Thoracic aorta (tissue), 2 donors: ENCODE measurements around the gene TMCO5A. TPM values are rescaled to one million over a fixed set of nuclear protein-coding genes. Genes with fewer than 3 reads are reported as not detected.
"Not testable (repeated sequence)": the region's sequence is repeated elsewhere in the genome, so short reads cannot be mapped to it uniquely, and the experiment has no call there.

Experiments
- ATAC-seq: fragments of 150-250 bp; one replicate; pipeline ENCODE4 v1.8.0; 2017; ENCODE audit warnings: low read depth; ENCODE audit not compliant: insufficient number of reproducible peaks, low FRiP score
- DNase-seq: peaks from one replicate; pipeline ENCODE4 v3.0.0-alpha.2; 2020; ENCODE audit warnings: low spot score
- H3K27ac ChIP-seq, 2 donors: fragments of 200-600 bp; sonication (generic); 1 replicate in 1 of 2; 2 replicates in 1 of 2; pipeline ENCODE4 v1.5.1; 2016; ENCODE audit warnings: mild to moderate bottlenecking in 2 of 2, moderate library complexity in 2 of 2
- H3K27me3 ChIP-seq: fragments of 200-600 bp; sonication (generic); replicated peaks from 2 replicates; pipeline ENCODE4 v1.6.0; 2016; ENCODE audit warnings: mild to moderate bottlenecking; ENCODE audit not compliant: insufficient read depth
- H3K36me3 ChIP-seq: fragments of 200-600 bp; sonication (generic); one replicate; pipeline ENCODE4 v1.5.1; 2016
- H3K4me1 ChIP-seq, 2 donors: fragments of 200-600 bp; sonication (generic); 1 replicate in 1 of 2; 2 replicates in 1 of 2; pipeline versions ENCODE4 v1.5.1 to v1.6.0; 2016; ENCODE audit warnings: low read depth in 2 of 2, mild to moderate bottlenecking in 1 of 2; ENCODE audit not compliant: control insufficient read depth in 1 of 2
- H3K4me3 ChIP-seq: fragments of 200-600 bp; sonication (generic); 2 replicates; pipeline ENCODE4 v1.5.1; 2016; ENCODE audit warnings: mild to moderate bottlenecking
- H3K9me3 ChIP-seq: fragments of 200-600 bp; sonication (generic); 2 replicates; pipeline ENCODE4 v1.5.1; 2016
- total RNA-seq, 2 donors: library from RNA; depleted of rRNA; stranded (reverse); fragments of >200 nt; gene quantifications; one replicate each; pipeline versions ENCODE4 v1.1.0 to v1.2.3, GENCODE V29; 2016
- TF ChIP-seq, protein P1 (sequence below): fragments of 200-600 bp; sonication (generic); IDR thresholded peaks from one replicate; pipeline ENCODE4 v1.5.1; 2019; ENCODE audit warnings: antibody characterized with exemption

TMCO5A gene
- total RNA-seq, 2 donors from 2014 or later: not detected

DNA sequence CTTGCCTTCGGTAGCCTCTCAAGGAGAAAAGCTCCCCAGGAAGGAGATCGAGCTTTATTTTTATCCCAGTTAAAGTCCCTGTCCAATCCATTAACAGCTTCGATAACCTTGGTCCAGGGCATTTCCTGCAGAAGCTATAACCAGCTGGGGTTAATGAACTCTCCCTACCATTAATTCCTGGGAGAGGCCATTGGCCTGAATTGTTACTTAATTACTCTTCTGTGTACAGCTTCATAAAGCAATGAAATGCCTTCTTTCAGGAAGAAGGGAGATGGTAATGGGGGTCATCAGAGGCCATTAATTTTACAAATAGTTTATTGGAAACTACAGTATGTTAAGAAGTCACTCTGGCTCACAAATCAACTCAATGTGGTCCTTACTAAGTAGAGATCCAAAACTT is 1.9 kb upstream of the TMCO5A start:
- DNase-seq: no peak
- no peak overlapping the region for H3K27ac ChIP-seq
- ATAC-seq: no peak
- H3K27me3 ChIP-seq: no peaks in the 10 kb centered on the region
- TF ChIP-seq, protein P1, sequence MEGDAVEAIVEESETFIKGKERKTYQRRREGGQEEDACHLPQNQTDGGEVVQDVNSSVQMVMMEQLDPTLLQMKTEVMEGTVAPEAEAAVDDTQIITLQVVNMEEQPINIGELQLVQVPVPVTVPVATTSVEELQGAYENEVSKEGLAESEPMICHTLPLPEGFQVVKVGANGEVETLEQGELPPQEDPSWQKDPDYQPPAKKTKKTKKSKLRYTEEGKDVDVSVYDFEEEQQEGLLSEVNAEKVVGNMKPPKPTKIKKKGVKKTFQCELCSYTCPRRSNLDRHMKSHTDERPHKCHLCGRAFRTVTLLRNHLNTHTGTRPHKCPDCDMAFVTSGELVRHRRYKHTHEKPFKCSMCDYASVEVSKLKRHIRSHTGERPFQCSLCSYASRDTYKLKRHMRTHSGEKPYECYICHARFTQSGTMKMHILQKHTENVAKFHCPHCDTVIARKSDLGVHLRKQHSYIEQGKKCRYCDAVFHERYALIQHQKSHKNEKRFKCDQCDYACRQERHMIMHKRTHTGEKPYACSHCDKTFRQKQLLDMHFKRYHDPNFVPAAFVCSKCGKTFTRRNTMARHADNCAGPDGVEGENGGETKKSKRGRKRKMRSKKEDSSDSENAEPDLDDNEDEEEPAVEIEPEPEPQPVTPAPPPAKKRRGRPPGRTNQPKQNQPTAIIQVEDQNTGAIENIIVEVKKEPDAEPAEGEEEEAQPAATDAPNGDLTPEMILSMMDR: no peak
- no peaks in the 10 kb centered on the region for H3K9me3 ChIP-seq
- H3K4me1 ChIP-seq: no peaks in the 10 kb centered on the region
- no peak overlapping the region for H3K4me3 ChIP-seq
- no peaks in the 10 kb centered on the region for H3K36me3 ChIP-seq

DNA sequence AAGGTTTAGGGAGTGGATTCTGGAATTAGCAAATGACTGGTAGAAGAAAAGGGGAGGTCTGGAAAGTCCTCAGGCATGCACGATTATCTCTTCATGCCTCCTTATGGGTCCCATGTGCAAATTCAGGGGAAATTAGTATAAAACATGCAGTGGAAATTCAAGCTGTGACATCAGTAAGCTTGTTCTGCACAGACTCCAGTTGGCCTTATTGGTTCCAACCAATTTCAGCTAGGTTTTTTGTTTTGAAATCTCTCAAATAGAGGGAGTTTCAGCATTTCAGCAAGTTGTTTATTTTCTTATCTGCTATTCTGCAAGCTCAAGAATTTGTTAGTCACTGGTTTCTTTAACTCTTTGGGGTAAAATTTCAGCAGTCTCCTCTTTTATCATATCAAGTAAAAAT is 774 bp upstream of the TMCO5A start:
- Histone ChIP-seq H3K27me3 (no peaks in the 10 kb centered on the region), H3K4me3 (no peak overlapping the region), H3K9me3 (no peaks in the 10 kb centered on the region), H3K36me3 (no peaks in the 10 kb centered on the region), H3K4me1 (no peaks in the 10 kb centered on the region), H3K27ac (no peak overlapping the region)
- TF ChIP-seq, protein P1: no peak
- DNase-seq (no peak), ATAC-seq (no peak)

DNA sequence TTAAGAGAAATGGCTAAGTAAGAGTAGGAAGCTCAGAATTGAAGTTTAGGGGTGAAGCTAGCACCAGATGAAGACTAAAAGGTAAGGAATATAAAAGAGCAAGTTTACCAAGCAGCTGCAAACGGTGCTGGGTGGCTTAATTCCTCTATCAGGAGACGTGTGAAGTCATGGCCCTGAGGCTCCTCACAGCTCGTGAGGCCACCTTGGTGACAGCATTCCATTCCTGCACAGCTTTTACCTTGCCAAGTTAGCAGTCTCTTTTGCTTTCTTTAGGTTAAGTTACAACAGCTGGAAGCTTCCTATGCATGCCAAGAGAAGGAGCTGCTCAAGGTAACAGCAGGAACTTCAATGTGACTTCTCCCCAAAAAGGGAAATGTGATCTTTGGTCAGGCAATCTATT is 6.4 kb downstream of the TMCO5A start:
- H3K27me3 ChIP-seq: no peaks in the 10 kb centered on the region
- DNase-seq (no peak), ATAC-seq (no peak)
- H3K36me3 ChIP-seq: no peaks in the 10 kb centered on the region
- no peaks in the 10 kb centered on the region for H3K9me3 ChIP-seq
- TF ChIP-seq, protein P1: no peak
- no peak overlapping the region for H3K4me3 ChIP-seq
- no peak overlapping the region for H3K27ac ChIP-seq
- H3K4me1 ChIP-seq: no peaks in the 10 kb centered on the region

DNA sequence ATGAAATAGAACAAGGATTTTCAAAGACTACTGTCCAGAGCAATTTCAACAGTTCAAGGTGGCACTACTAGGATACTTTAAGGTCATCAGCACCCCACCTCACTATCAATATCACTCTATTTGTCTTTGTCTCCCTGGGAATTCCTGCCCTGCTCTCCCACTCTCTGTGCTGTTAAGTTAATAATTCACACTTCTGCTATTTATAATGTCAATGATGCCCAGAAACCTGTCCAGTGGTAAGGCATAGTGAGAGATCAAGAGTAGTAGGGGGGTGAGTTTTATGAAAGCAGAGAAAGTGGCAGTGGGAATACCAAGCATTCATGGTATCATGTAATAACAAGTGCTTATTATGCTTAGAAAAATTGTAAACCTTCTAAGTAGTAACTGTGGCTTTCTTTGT is 7.3 kb downstream of the TMCO5A start:
- H3K9me3 ChIP-seq: peaks cover 3% of the 10 kb centered on the region
- ATAC-seq: no peak
- DNase-seq: no peak
- H3K27ac ChIP-seq: no peak overlapping the region
- TF ChIP-seq, protein P1: no peak
- H3K36me3 ChIP-seq: no peaks in the 10 kb centered on the region
- H3K4me3 ChIP-seq: no peak overlapping the region
- no peaks in the 10 kb centered on the region for H3K27me3 ChIP-seq
- no peaks in the 10 kb centered on the region for H3K4me1 ChIP-seq

DNA sequence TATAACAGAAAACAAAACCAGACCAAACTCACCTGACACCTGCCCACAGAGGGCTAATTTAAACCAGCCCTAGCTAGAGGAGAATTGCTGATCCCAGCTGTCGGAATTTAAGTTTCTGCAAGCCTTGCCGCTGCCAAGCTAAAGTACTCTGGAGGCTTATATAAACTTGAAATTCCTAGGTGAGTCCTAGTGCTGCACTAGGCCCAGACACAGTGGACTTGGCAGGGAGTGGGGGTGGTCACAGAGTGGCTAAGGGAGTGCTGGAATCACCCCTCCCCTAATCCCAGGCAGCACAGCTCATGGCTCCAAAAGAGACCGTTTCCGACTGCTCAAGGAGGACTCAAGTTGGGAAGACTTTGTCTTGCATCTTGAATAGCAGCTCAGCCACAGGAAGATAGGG is 17.6 kb downstream of the TMCO5A start:
- no peaks in the 10 kb centered on the region for H3K9me3 ChIP-seq

DNA sequence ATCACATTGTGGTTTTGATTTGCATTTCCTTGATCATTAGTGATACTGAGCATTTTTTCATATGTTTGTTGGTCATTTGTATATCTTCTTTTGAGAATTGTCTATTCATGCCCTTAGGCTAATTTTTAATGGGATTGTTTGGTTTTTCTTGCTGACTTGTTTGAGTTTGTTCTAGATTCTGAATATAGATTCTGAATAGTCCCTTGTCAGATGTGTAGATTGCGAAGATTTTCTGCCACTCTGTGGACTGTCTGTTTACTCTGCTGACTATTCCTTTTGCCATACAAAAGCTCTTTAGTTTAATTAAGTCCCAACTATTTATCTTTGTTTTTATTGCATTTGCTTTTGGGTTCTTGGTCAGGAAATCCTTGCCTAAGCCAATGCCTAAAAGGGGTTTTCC is 26.3 kb downstream of the TMCO5A start:
- H3K36me3 ChIP-seq, H3K27ac ChIP-seq, H3K27me3 ChIP-seq, DNase-seq, H3K9me3 ChIP-seq, ATAC-seq, H3K4me3 ChIP-seq, H3K4me1 ChIP-seq: not testable (repeated sequence)

More for the DNA sequence above, 17.6 kb downstream of the TMCO5A start:
- Histone ChIP-seq H3K27ac (no peak overlapping the region), H3K27me3 (no peaks in the 10 kb centered on the region), H3K36me3 (no peaks in the 10 kb centered on the region), H3K4me3 (no peak overlapping the region), H3K4me1 (no peaks in the 10 kb centered on the region)
- TF ChIP-seq, protein P1: no peak
- ATAC-seq: no peak
- no peak for DNase-seq
